Measurements from ENCODE around the gene SLX9. TPM values are rescaled to one million over a fixed set of nuclear protein-coding genes. Genes with fewer than 3 reads are reported as not detected.

The SLX9 gene
- total and polyA plus RNA-seq, 12 donors: 11.1 to 45.3 (median 23.7) TPM

DNA sequence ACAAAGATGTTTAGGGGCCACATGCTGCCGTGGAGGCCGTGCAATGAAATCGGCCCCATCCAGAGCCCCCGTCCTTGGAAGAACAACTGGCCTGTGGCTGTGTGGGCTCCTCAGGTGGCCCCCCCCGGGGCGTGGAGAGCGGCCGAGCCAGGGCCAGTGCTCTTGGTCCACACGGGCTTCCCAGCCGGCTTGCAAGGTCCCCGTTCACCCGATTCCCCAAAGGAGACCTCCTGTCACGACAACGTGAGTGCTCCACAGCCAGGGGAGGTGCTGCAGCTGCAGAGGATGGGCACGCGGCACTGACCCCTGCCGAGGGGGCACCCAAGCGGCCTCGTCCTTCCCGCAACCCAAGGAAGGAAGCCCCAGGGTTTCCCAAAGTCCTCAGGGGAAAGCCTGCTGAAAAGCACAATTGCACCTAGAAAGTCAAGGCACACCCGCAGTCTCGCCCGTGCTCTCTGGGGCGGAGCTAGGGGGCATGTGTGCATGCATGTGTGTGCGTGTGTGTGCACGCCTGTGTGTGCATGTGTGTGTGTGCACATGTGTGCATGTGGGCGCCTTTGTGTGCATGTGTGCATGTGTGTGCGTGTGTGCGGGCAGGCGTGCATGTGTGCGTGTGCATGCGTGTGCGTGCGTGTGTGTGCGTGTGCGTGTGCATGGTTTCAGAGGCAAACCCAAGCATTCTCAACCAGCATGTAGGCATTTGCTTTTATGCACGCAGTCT lies 48.2 kb downstream of the SLX9 start:
- 70 to 79% (median 76%) methylated on average over 28 to 37 of the region's 37 CpGs for WGBS, 4 donors
- Histone ChIP-seq H3K36me3 (replicated peaks in 1 of 2) (no peaks in the 10 kb centered on the region), H3K4me3 (no peak overlapping the region), H3K4me1 (replicated peaks in 1 of 2) (peaks cover 11 to 15% of the 10 kb centered on the region in 2 donors), H3K27me3 (no peaks in the 10 kb centered on the region), H3K27ac (no peak overlapping the region), H3K9me3 (replicated peaks in 1 of 3) (no peaks in the 10 kb centered on the region)
- TF ChIP-seq, protein P1, sequence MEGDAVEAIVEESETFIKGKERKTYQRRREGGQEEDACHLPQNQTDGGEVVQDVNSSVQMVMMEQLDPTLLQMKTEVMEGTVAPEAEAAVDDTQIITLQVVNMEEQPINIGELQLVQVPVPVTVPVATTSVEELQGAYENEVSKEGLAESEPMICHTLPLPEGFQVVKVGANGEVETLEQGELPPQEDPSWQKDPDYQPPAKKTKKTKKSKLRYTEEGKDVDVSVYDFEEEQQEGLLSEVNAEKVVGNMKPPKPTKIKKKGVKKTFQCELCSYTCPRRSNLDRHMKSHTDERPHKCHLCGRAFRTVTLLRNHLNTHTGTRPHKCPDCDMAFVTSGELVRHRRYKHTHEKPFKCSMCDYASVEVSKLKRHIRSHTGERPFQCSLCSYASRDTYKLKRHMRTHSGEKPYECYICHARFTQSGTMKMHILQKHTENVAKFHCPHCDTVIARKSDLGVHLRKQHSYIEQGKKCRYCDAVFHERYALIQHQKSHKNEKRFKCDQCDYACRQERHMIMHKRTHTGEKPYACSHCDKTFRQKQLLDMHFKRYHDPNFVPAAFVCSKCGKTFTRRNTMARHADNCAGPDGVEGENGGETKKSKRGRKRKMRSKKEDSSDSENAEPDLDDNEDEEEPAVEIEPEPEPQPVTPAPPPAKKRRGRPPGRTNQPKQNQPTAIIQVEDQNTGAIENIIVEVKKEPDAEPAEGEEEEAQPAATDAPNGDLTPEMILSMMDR (IDR thresholded peaks at IDR 0.05): no peak
- no peak for TF ChIP-seq POLR2A (IDR thresholded peaks at IDR 0.05)
- peak in 1 of 7 donors; percentile 10 for DNase-seq
- intact Hi-C loops (cut with DNase I): no loop called here

DNA sequence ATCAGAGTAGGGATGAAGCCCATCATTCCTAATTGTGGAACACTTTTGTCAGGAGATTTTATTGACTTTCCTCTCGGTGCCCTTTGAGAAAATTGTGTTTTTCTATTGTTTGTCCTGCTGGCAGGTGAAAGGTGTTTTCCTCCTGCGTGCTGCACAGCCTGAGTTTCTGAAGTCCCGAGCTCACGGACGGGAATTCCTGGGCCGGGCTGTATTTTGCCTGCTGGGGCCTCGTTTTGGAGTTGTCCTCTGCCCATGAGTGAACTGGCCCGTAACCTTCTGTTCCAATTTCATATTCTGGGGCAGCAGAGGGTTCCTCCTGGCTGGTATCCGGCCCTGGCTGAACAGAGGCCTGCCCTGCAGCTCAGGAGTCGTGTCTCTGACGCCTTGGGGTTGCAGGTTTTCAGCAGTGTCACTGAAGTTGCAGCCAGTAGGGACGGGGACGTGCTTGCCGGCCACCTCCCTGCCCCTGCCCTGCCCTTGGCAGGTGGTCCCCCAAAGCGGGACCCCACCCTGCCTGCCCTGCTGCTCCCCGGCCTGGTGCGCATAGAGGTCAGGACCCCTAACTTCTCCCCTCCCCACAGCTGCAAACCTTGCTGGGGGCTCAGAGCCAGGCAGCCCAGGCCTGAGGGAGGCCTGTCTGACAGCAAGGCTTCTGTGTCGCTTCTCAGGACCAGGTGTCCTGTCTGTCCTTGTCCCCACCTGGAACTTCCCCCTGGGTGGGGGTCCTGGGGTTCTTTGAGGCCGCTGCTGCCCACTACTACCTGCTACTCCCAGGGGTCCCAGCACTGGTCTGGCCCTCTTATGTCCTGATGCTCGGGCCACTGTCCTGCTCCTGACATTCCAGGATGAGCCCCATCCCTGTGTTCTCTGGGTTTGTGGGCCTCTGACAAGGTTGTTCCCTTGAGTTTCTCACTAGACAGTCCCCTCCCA lies 49.0 kb downstream of the SLX9 start:
- Histone ChIP-seq H3K36me3 (replicated peaks in 1 of 2) (no peaks in the 10 kb centered on the region), H3K4me3 (no peak overlapping the region), H3K27me3 (no peaks in the 10 kb centered on the region), H3K27ac (peak overlapping the region in 2 of 5 donors; percentile 68 to 74), H3K4me1 (replicated peaks in 1 of 2) (peaks cover 11 to 15% of the 10 kb centered on the region in 2 donors), H3K9me3 (replicated peaks in 1 of 3) (no peaks in the 10 kb centered on the region)
- TF ChIP-seq, protein P1 (IDR thresholded peaks at IDR 0.05): no peak
- no peak for TF ChIP-seq POLR2A (IDR thresholded peaks at IDR 0.05)
- 85 to 92% (median 90%) methylated on average over 15 to 20 of the region's 20 CpGs for WGBS, 4 donors
- DNase-seq: peak in 1 of 7 donors; percentile 12
- intact Hi-C loops (cut with DNase I): no loop called here

DNA sequence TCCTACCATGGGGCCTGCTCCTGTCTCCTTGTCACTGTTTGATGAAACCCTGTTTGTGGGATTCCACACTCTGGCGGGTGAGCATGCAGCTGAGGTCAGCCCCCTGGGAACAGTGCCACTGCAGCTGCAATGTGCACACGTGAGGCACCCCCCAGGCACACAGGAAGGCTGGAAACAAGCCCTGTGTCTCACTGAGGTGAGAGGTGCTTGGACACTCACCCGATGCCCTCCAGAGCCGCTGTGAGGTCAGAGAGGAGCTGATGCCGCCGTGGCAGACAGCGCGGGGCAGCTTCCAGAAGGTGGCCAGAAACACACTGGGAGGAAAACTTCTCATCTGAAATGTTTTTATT lies 49.7 kb downstream of the SLX9 start:
- intact Hi-C loops (cut with DNase I): no loop called here
- H3K27ac ChIP-seq: peak overlapping the region in 2 of 5 donors; percentile 68 to 74
- H3K4me1 ChIP-seq (replicated peaks in 1 of 2): peaks cover 11 to 15% of the 10 kb centered on the region in 2 donors
- H3K9me3 ChIP-seq (replicated peaks in 1 of 3): no peaks in the 10 kb centered on the region
- no peaks in the 10 kb centered on the region for H3K36me3 ChIP-seq (replicated peaks in 1 of 2)
- TF ChIP-seq POLR2A (IDR thresholded peaks at IDR 0.05): peak in 1 of 2 donors; percentile 6
- TF ChIP-seq, protein P1 (IDR thresholded peaks at IDR 0.05): no peak
- no peaks in the 10 kb centered on the region for H3K27me3 ChIP-seq
- no peak overlapping the region for H3K4me3 ChIP-seq
- DNase-seq: peak in 4 of 7 donors; percentile 49 to 58 (median 56)
- 41 to 51% (median 48%) methylated on average over 8 of the region's 8 CpGs for WGBS, 4 donors
